Fibroblast of lung (primary cell): ENCODE measurements around the gene LRP8. TPM values are rescaled to one million over a fixed set of nuclear protein-coding genes. Genes with fewer than 3 reads are reported as not detected.

Experiments used
- DNase-seq, 2 donors: peaks; one replicate each; pipeline versions ENCODE4 v3.0.0 to v3.0.0-alpha.2; 2010; ENCODE audit warnings: low read depth in 2 of 2
- H2AFZ ChIP-seq: 2 replicates; pipeline ENCODE4 v1.5.1; 2012; ENCODE audit warnings: low read length, control low read depth, inconsistent platforms
- H3K27ac ChIP-seq: 2 replicates; pipeline ENCODE4 v1.5.1; 2011; ENCODE audit warnings: low read length, control low read depth; ENCODE audit not compliant: insufficient read depth
- H3K27me3 ChIP-seq: 2 replicates; pipeline ENCODE4 v1.5.1; 2011; ENCODE audit warnings: mild to moderate bottlenecking, low read length; ENCODE audit not compliant: control insufficient read depth, insufficient read depth
- H3K36me3 ChIP-seq: 2 replicates; pipeline ENCODE4 v1.5.1; 2011; ENCODE audit warnings: low read length; ENCODE audit not compliant: control insufficient read depth, insufficient read depth
- H3K4me1 ChIP-seq: 2 replicates; pipeline ENCODE4 v1.5.1; 2011; ENCODE audit warnings: low read length; ENCODE audit not compliant: control insufficient read depth, insufficient read depth; ENCODE audit errors: extremely low read depth
- H3K4me2 ChIP-seq: 2 replicates; pipeline ENCODE4 v1.5.1; 2011; ENCODE audit warnings: low read length, control low read depth; ENCODE audit not compliant: insufficient read depth; ENCODE audit errors: extremely low read depth
- H3K4me3 ChIP-seq, 4 experiments: fragments of 200-600 bp in 1 of 4; sonication (generic) in 1 of 4; replicated peaks in 1 of 4; 2 replicates each; pipeline ENCODE4 v1.5.1; 2011 to 2016; ENCODE audit warnings: low read length in 4 of 4, low read depth in 3 of 4, mild to moderate bottlenecking in 3 of 4, control low read depth in 2 of 4, inconsistent platforms in 1 of 4, mixed read lengths in 1 of 4; ENCODE audit not compliant: insufficient read depth in 1 of 4; ENCODE audit errors: control extremely low read depth in 1 of 4
- H3K79me2 ChIP-seq: 2 replicates; pipeline ENCODE4 v1.5.1; 2012; ENCODE audit warnings: mild to moderate bottlenecking, low read length, inconsistent platforms; ENCODE audit not compliant: control insufficient read depth, insufficient read depth
- H3K9ac ChIP-seq: 2 replicates; pipeline ENCODE4 v1.5.1; 2011; ENCODE audit warnings: mild to moderate bottlenecking, low read length, control low read depth; ENCODE audit not compliant: insufficient read depth
- H3K9me3 ChIP-seq: 2 replicates; pipeline ENCODE4 v1.5.1; 2012; ENCODE audit warnings: low read depth, low read length; ENCODE audit not compliant: control insufficient read depth, insufficient read depth
- H4K20me1 ChIP-seq: 2 replicates; pipeline ENCODE4 v1.5.1; 2011; ENCODE audit warnings: low read length; ENCODE audit not compliant: control insufficient read depth, insufficient read depth; ENCODE audit errors: extremely low read depth
- CTCF ChIP-seq, 2 donors: IDR thresholded peaks in 1 of 2; conservative IDR thresholded peaks in 1 of 2; 1 replicate in 1 of 2; 2 replicates in 1 of 2; pipeline ENCODE4 v1.5.1; 2011 to 2012; ENCODE audit warnings: low read length in 2 of 2, control low read depth in 1 of 2, inconsistent platforms in 1 of 2, low read depth in 1 of 2, mild to moderate bottlenecking in 1 of 2
- EZH2 ChIP-seq: IDR thresholded peaks from 2 replicates; pipeline ENCODE4 v1.5.1; 2012; ENCODE audit warnings: low read length, control low read depth, mild to moderate bottlenecking; ENCODE audit errors: missing control alignments
- polyA plus RNA-seq, 2 donors: library from polyadenylated mRNA; depleted of rRNA in 1 of 2; stranded (reverse) in 1 of 2; unstranded in 1 of 2; fragments of >200 nt; gene quantifications; 2 replicates each; pipeline ENCODE4 v1.2.1, GENCODE V29; 2011 to 2012; ENCODE audit warnings: missing spikeins in 1 of 2
- total RNA-seq: library from RNA; depleted of rRNA; stranded (reverse); fragments of >200 nt; gene quantifications from 2 replicates; pipeline ENCODE4 v1.2.1, GENCODE V29; 2014

Gene LRP8
- total and polyA plus RNA-seq, 2 donors (not counting 1 experiment from before 2014, with no cell fraction given): 8.4 to 10.3 TPM

GRCh38 chr1:53306168-53306567 lies 21.7 kb downstream of the LRP8 start:
- H3K4me3 ChIP-seq: no peak overlapping the region
- H3K27me3 ChIP-seq: no peaks in the 10 kb centered on the region
- H3K9ac ChIP-seq: no peak overlapping the region
- H3K9me3 ChIP-seq: no peaks in the 10 kb centered on the region
- no peaks in the 10 kb centered on the region for H4K20me1 ChIP-seq
- H3K79me2 ChIP-seq: no peaks in the 10 kb centered on the region
- no peaks in the 10 kb centered on the region for H3K4me1 ChIP-seq
- no peaks in the 10 kb centered on the region for H3K36me3 ChIP-seq
- no peak for DNase-seq
- TF ChIP-seq CTCF (conservative IDR thresholded peaks at IDR 0.05 in 1 of 2, IDR thresholded peaks at IDR 0.05 in 1 of 2; ENCODE audit: low read depth in 1 of 2, low read length in 2 of 2): no peak
- no peak for TF ChIP-seq EZH2
- no peak overlapping the region for H3K27ac ChIP-seq
- H3K4me2 ChIP-seq: no peak overlapping the region
- no peak overlapping the region for H2AFZ ChIP-seq

DNA sequence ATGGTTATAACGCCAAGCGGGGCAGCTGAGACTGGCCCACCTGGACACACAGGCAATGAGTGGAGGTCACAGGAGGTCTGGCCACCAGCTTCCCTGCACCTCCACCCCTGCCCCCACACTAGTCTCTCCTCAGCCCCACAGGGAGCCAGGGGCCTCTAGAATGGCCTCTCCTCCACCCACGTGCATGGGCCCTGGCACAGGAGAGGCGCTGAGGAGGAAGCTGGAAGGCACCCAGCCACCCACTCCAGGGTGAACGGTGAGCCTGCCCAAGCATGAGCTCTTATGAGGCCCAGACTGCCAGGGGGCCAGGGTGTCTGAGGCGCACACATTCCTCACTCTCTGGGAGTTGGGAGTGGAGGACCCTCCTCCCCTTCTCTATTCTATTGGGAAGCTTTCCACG lies 22.2 kb downstream of the LRP8 start:
- H2AFZ ChIP-seq: no peak overlapping the region
- H3K27ac ChIP-seq: no peak overlapping the region
- H3K36me3 ChIP-seq: no peaks in the 10 kb centered on the region
- DNase-seq: peak in 1 of 2 donors; percentile 8
- H3K27me3 ChIP-seq: no peaks in the 10 kb centered on the region
- no peak for TF ChIP-seq EZH2
- no peak for TF ChIP-seq CTCF (conservative IDR thresholded peaks at IDR 0.05 in 1 of 2, IDR thresholded peaks at IDR 0.05 in 1 of 2; ENCODE audit: low read depth in 1 of 2, low read length in 2 of 2)
- H3K9me3 ChIP-seq: no peaks in the 10 kb centered on the region
- no peak overlapping the region for H3K4me2 ChIP-seq
- H3K4me1 ChIP-seq: no peaks in the 10 kb centered on the region
- no peak overlapping the region for H3K4me3 ChIP-seq
- no peaks in the 10 kb centered on the region for H4K20me1 ChIP-seq
- no peaks in the 10 kb centered on the region for H3K79me2 ChIP-seq
- H3K9ac ChIP-seq: no peak overlapping the region

- no peaks in the 10 kb centered on the region for H3K9me3 ChIP-seq
- H3K36me3 ChIP-seq: no peaks in the 10 kb centered on the region
- no peaks in the 10 kb centered on the region for H3K4me1 ChIP-seq
- DNase-seq: no peak
- H3K9ac ChIP-seq: no peak overlapping the region
- H3K27me3 ChIP-seq: no peaks in the 10 kb centered on the region
- H3K4me3 ChIP-seq: no peak overlapping the region
- no peaks in the 10 kb centered on the region for H4K20me1 ChIP-seq
- H3K27ac ChIP-seq: no peak overlapping the region
- TF ChIP-seq CTCF (conservative IDR thresholded peaks at IDR 0.05 in 1 of 2, IDR thresholded peaks at IDR 0.05 in 1 of 2; ENCODE audit: low read depth in 1 of 2, low read length in 2 of 2): no peak
- no peak for TF ChIP-seq EZH2
- no peak overlapping the region for H2AFZ ChIP-seq
- no peaks in the 10 kb centered on the region for H3K79me2 ChIP-seq
- H3K4me2 ChIP-seq: no peak overlapping the region
Measured at GRCh38 chr1:53304527-53304926, 23.3 kb downstream of the LRP8 start.
